HepG2 (cell line): ENCODE measurements around the gene NPB. TPM values are rescaled to one million over a fixed set of nuclear protein-coding genes. Genes with fewer than 3 reads are reported as not detected.

Source experiments
- ATAC-seq: fragments of 200-7000 bp; cut with Tn5 transposase; 3 replicates; pipeline ENCODE4 v1.9.1; 2020; ENCODE audit warnings: mild to moderate bottlenecking, moderate library complexity
- BruUV-seq: library from RNA; stranded (reverse); fragments of 400-500 nt; replicated peaks from 2 replicates; lab custom pipeline; 2021; lab: Mats Ljungman, UMichigan
- CTCF ChIA-PET: fragments of 300-600 bp; formaldehyde crosslinking; extraction: SDS; loops from one replicate; lab custom pipeline; 2021; ENCODE audit warnings: low total read pairs, inconsistent platforms, low intra/inter-chr PET ratio; lab: Yijun Ruan, JAX
- POLR2A ChIA-PET: fragments of 350-600 bp; sonication (Branson Sonifier 250); formaldehyde crosslinking; loops from one replicate; lab custom pipeline; 2020; ENCODE audit warnings: antibody characterized with exemption, inconsistent platforms; lab: Yijun Ruan, JAX
- DNase-seq: peaks from one replicate; pipeline ENCODE4 v3.0.0-alpha.2; 2015; ENCODE audit warnings: low spot score
- FAIRE-seq: peaks from 3 replicates; lab custom pipeline; 2011; peaks lifted over from hg19 to GRCh38; lab: Jason Lieb, UNC
- H2AFZ ChIP-seq: one replicate; pipeline ENCODE4 v1.6.1; 2011; ENCODE audit warnings: low read length, inconsistent platforms
- H3K27ac ChIP-seq: fragments of 300-600 bp; 3 replicates; pipeline ENCODE4 v1.8.0; 2011; ENCODE audit warnings: mixed run types, mild to moderate bottlenecking, mixed read lengths, low read length, inconsistent platforms; ENCODE audit not compliant: insufficient read depth; ENCODE audit errors: extremely low read length
- H3K27me3 ChIP-seq, 2 experiments: fragments of 200-600 bp in 1 of 2; 2 replicates in 1 of 2; 3 replicates in 1 of 2; pipeline versions ENCODE4 v1.6.0 to v1.8.0; 2011; ENCODE audit warnings: low read length in 2 of 2, mild to moderate bottlenecking in 2 of 2, moderate library complexity in 2 of 2, inconsistent platforms in 1 of 2; ENCODE audit not compliant: insufficient read depth in 2 of 2, control insufficient read depth in 1 of 2
- H3K36me3 ChIP-seq, 2 experiments: fragments of 200-600 bp in 1 of 2; replicated peaks in 1 of 2; 2 replicates in 1 of 2; 3 replicates in 1 of 2; pipeline versions ENCODE4 v1.5.1 to v1.8.0; 2011; ENCODE audit warnings: low read length in 2 of 2, inconsistent platforms in 1 of 2; ENCODE audit not compliant: insufficient read depth in 2 of 2, control insufficient read depth in 1 of 2
- H3K4me1 ChIP-seq: 2 replicates; pipeline ENCODE4 v1.5.1; 2012; ENCODE audit warnings: low read length, inconsistent platforms; ENCODE audit not compliant: insufficient read depth
- H3K4me2 ChIP-seq: 2 replicates; pipeline ENCODE4 v1.6.0; 2011; ENCODE audit warnings: low read depth, low read length, inconsistent platforms
- H3K4me3 ChIP-seq, 3 experiments: fragments of 200-600 bp in 1 of 3; sonication (generic), shearing (Covaris generic) in 1 of 3; replicated peaks in 1 of 3; 2 replicates each; pipeline ENCODE4 v1.5.1; 2011 to 2016; ENCODE audit warnings: low read length in 3 of 3, inconsistent platforms in 2 of 3, low read depth in 2 of 3, mild to moderate bottlenecking in 2 of 3, control low read depth in 1 of 3, mixed read lengths in 1 of 3; ENCODE audit not compliant: insufficient read depth in 1 of 3
- H3K79me2 ChIP-seq: one replicate; pipeline ENCODE4 v1.6.1; 2011; ENCODE audit warnings: low read length, inconsistent platforms; ENCODE audit not compliant: insufficient read depth
- H3K9ac ChIP-seq: 2 replicates; pipeline ENCODE4 v1.6.0; 2011; ENCODE audit warnings: mild to moderate bottlenecking, low read depth, low read length, inconsistent platforms; ENCODE audit not compliant: insufficient read depth
- H3K9me3 ChIP-seq: 2 replicates; pipeline ENCODE4 v1.5.1; 2012; ENCODE audit warnings: mild to moderate bottlenecking, low read length
- H4K20me1 ChIP-seq: 2 replicates; pipeline ENCODE4 v1.6.0; 2011; ENCODE audit warnings: inconsistent platforms, mild to moderate bottlenecking, low read length, moderate library complexity; ENCODE audit not compliant: insufficient read depth
- BCL6 ChIP-seq: IDR thresholded peaks from 2 replicates; pipeline ENCODE4 v1.6.1; 2016; ENCODE audit warnings: missing genetic modification reagents, missing compliant biosample characterization
- CBFB ChIP-seq: sonication (generic); formaldehyde crosslinking; IDR thresholded peaks from 2 replicates; pipeline ENCODE4 v1.4.0; 2020; ENCODE audit warnings: missing genetic modification reagents
- CHD4 ChIP-seq: fragments of 200-600 bp; sonication (generic); IDR thresholded peaks from 2 replicates; pipeline ENCODE4 v1.7.0; 2017; ENCODE audit warnings: mild to moderate bottlenecking, low read length, borderline replicate concordance
- HDAC6 ChIP-seq: fragments of 200-600 bp; sonication (generic); IDR thresholded peaks from 2 replicates; pipeline ENCODE4 v1.7.0; 2017; ENCODE audit warnings: mild to moderate bottlenecking, antibody characterized with exemption, low read length, low read depth
- HNRNPLL ChIP-seq: fragments of 200-400 bp; formaldehyde crosslinking; IDR thresholded peaks from 2 replicates; pipeline ENCODE4 v1.6.1; 2017; ENCODE audit warnings: mild to moderate bottlenecking, low read depth, low read length; ENCODE audit not compliant: poor library complexity, severe bottlenecking
- NKX3-1 ChIP-seq: sonication (generic); formaldehyde crosslinking; IDR thresholded peaks from 2 replicates; pipeline ENCODE4 v1.5.0; 2020; ENCODE audit warnings: missing genetic modification reagents
- RBM22 ChIP-seq: fragments of 200-400 bp; formaldehyde crosslinking; optimal IDR thresholded peaks from 2 replicates; pipeline ENCODE3; 2017; ENCODE audit warnings: mild to moderate bottlenecking, low read length, moderate library complexity
- SP140L ChIP-seq: sonication (generic); formaldehyde crosslinking; IDR thresholded peaks from 2 replicates; pipeline ENCODE4 v1.4.0; 2020; ENCODE audit warnings: missing genetic modification reagents, borderline replicate concordance
- SPEN ChIP-seq: sonication (generic); formaldehyde crosslinking; IDR thresholded peaks from 2 replicates; pipeline ENCODE4 v1.5.1; 2020; ENCODE audit warnings: low read depth, mild to moderate bottlenecking, missing genetic modification reagents
- ZFP36L2 ChIP-seq: sonication (generic); formaldehyde crosslinking; IDR thresholded peaks from 2 replicates; pipeline ENCODE4 v1.4.0; 2020; ENCODE audit warnings: missing genetic modification reagents
- ZNF160 ChIP-seq: sonication (generic); formaldehyde crosslinking; IDR thresholded peaks from 2 replicates; pipeline ENCODE4 v1.8.0; 2022; ENCODE audit warnings: mild to moderate bottlenecking, inconsistent platforms, missing genetic modification reagents
- ZNF264 ChIP-seq: sonication (generic); formaldehyde crosslinking; IDR thresholded peaks from 2 replicates; pipeline ENCODE4 v1.4.0; 2020; ENCODE audit warnings: missing genetic modification reagents
- ZNF615 ChIP-seq: sonication (generic); formaldehyde crosslinking; IDR thresholded peaks from 2 replicates; pipeline ENCODE4 v1.5.0; 2020; ENCODE audit warnings: mild to moderate bottlenecking, missing genetic modification reagents, borderline replicate concordance
- ZNF629 ChIP-seq: sonication (generic); formaldehyde crosslinking; conservative IDR thresholded peaks from 2 replicates; pipeline ENCODE4 v1.5.0; 2020; ENCODE audit warnings: missing genetic modification reagents
- ZNF687 ChIP-seq: sonication (generic); formaldehyde crosslinking; IDR thresholded peaks from 2 replicates; pipeline ENCODE4 v1.5.1; 2020; ENCODE audit warnings: mild to moderate bottlenecking, missing genetic modification reagents, moderate library complexity
- ZNF841 ChIP-seq: sonication (generic); formaldehyde crosslinking; IDR thresholded peaks from 2 replicates; pipeline ENCODE4 v1.8.1; 2023; ENCODE audit warnings: missing genetic modification reagents, borderline replicate concordance
- WGBS: methylation state at CpG from one replicate; pipeline ENCODE4 v1.1.6; 2017; ENCODE audit warnings: low lambda C conversion rate; 5-methylcytosine and 5-hydroxymethylcytosine counted together
- in situ Hi-C: cut with HindIII; loops from 2 replicates; pipeline ENCODE4 v1.10.0; 2017; ENCODE audit warnings: low pct_unique_long_range_greater_than_20kb; ENCODE audit not compliant: extremely low pct_ligation_motif_present
- intact Hi-C: fragments of 100-400 bp; cut with micrococcal nuclease; formaldehyde crosslinking; loops from one replicate; pipeline ENCODE4 v1.10.0; 2022; ENCODE audit not compliant: unreplicated experiment
- polyA plus RNA-seq, 8 experiments: library from polyadenylated mRNA; depleted of rRNA in 3 of 8; stranded (reverse) in 7 of 8; unstranded in 1 of 8; fragments of >200 nt; fragmentation: Illumina TruSeq in 4 of 8; extraction: Trizol in 4 of 8; gene quantifications; 2 replicates each; pipeline versions ENCODE4 v1.2.1 to v1.2.3, GENCODE V29; 2011 to 2016; ENCODE audit warnings: low read depth in 4 of 8, missing spikeins in 1 of 8, mixed read lengths in 1 of 8; ENCODE audit not compliant: insufficient read depth in 1 of 8
- total RNA-seq, 5 experiments: library from RNA; depleted of rRNA; stranded (reverse); fragments of >200 nt; fragmentation: Illumina TruSeq; extraction: Trizol; gene quantifications; 2 replicates each; pipeline ENCODE4 v1.2.3, GENCODE V29; 2016; ENCODE audit warnings: low read depth in 1 of 5
- TF ChIP-seq, protein P1 (sequence below): sonication (generic); formaldehyde crosslinking; IDR thresholded peaks from 2 replicates; pipeline ENCODE4 v1.4.0; 2020; ENCODE audit warnings: missing genetic modification reagents

NPB gene
- total and polyA plus RNA-seq, 2 of the 13 experiments (the other 11 are each of a cell fraction or from before 2014, with no cell fraction given) = 0.11 to 0.93 TPM

DNA sequence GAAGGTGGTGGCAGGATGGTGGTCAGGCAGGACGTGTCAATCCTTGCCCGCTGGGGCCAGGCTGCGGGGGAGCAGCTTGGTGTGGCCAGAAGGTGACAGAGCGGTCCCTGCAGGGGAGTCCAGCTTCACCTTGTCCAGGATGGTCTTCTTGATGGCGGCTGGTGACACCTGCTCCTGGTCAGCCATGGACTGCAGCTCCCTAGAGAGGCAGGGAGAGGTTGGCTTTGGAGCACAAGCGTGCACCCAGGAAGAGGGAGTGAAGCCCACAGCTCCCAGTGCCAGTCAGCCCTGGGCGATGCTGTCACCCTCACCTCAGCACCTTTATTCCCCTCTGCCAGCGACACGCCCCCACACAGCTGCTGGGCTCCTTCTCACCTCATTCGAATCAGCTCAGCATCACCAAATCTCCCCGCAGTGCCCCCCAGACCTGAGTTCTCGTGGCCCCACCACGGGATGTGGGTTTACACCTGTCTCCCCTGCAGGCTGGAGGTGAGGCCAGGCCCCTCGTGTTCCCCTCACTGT lies 31.2 kb downstream of the NPB start (continued):
- TF ChIP-seq NKX3-1 (no peak), ZNF160 (CRISPR knock-in tag) (no peak), ZNF264 (CRISPR knock-in tag) (no peak), HNRNPLL (peak; percentile 21), ZFP36L2 (CRISPR knock-in tag) (no peak)
- TF ChIP-seq, protein P1, sequence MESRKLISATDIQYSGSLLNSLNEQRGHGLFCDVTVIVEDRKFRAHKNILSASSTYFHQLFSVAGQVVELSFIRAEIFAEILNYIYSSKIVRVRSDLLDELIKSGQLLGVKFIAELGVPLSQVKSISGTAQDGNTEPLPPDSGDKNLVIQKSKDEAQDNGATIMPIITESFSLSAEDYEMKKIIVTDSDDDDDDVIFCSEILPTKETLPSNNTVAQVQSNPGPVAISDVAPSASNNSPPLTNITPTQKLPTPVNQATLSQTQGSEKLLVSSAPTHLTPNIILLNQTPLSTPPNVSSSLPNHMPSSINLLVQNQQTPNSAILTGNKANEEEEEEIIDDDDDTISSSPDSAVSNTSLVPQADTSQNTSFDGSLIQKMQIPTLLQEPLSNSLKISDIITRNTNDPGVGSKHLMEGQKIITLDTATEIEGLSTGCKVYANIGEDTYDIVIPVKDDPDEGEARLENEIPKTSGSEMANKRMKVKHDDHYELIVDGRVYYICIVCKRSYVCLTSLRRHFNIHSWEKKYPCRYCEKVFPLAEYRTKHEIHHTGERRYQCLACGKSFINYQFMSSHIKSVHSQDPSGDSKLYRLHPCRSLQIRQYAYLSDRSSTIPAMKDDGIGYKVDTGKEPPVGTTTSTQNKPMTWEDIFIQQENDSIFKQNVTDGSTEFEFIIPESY (CRISPR knock-in tag) = no peak
- TF ChIP-seq, all 625 proteins: peak for 12

DNA sequence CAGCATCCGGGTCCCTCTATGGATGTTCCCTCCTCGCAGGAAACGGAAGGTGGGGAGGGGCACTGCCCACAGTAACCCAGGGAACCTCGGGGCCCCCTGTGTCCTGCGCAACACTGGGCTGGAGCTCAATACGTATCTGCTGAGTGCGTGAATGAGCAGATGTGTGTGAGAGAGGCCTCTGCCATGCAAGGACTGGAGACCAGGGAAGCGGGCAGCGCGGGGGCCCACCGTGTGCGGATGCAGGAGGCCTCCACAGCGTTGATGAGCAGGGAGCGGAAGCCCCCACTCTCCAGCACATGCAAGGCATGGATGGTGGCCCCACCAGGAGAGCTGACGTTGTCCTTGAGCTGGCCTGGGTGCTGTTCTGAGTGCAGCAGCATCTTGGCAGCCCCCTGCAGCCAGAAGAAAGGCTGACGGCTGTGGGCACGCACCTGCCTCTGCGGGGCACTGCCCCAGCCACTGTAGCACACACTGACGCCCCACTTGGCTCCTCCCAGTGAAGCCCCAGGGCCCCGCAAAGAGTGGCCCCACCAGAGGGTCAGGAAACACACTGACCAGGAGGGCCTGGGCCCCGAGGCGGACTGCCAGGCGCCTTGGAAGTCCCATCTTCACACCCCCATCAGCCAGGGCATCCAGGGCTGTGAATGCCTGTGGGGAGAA lies 32.2 kb downstream of the NPB start:
- H4K20me1 ChIP-seq = peaks cover 5% of the 10 kb centered on the region; the same call in 1 of the 2 replicates
- peaks cover 19% of the 10 kb centered on the region for H3K79me2 ChIP-seq
- peaks cover 2 to 12% of the 10 kb centered on the region in 2 experiments; a peak in 3 of 5 replicates for H3K27me3 ChIP-seq
- intact Hi-C loops (no loop called here), in situ Hi-C loops (no loop called here)
- DNase-seq (no peak), ATAC-seq (no peak), FAIRE-seq (no peak)
- POLR2A ChIA-PET = interaction anchor here (0.7 to 2.0 kb wide), 5 partner anchors 17 to 89 kb away, joined by 3 to 7 read pairs (median 5); partner anchors contain the start of genes CENPX and LRRC45
- H3K4me3 ChIP-seq = no peak overlapping the region
- peaks cover 11 to 28% of the 10 kb centered on the region in 2 experiments for H3K36me3 ChIP-seq
- WGBS = 96% methylated on average over 16 of the region's 23 CpGs
- no TSS peak for BruUV-seq
- H3K27ac ChIP-seq = no peak overlapping the region
- H3K9ac ChIP-seq = no peak overlapping the region
- H3K9me3 ChIP-seq = no peaks in the 10 kb centered on the region
- peaks cover 58% of the 10 kb centered on the region for H3K4me1 ChIP-seq
- CTCF ChIA-PET = no interaction called here
- no peak overlapping the region for H2AFZ ChIP-seq
- H3K4me2 ChIP-seq = no peak overlapping the region
- TF ChIP-seq SPEN = no peak
- TF ChIP-seq ZNF629 = no peak
- TF ChIP-seq RBM22 = no peak
- no peak for TF ChIP-seq SP140L (CRISPR knock-in tag)
- TF ChIP-seq ZNF160 (CRISPR knock-in tag) = no peak
- TF ChIP-seq ZNF687 = 0 out of 2 replicates have a peak, but pooled peaks have one; percentile 8
- no peak for TF ChIP-seq CHD4
- no peak for TF ChIP-seq ZNF841
- no peak for TF ChIP-seq HDAC6
- TF ChIP-seq BCL6 = no peak
- no peak for TF ChIP-seq ZNF615
- no peak for TF ChIP-seq CBFB
